Breast epithelium (tissue), 4 donors: ENCODE data around the gene AP3S2. TPM values are rescaled to one million over a fixed set of nuclear protein-coding genes. Genes with fewer than 3 reads are reported as not detected.
"Not testable (repeated sequence)": the region's sequence is repeated elsewhere in the genome, so short reads cannot be mapped to it uniquely, and the experiment has no call there.

ENCODE experiments used
- DNase-seq, 2 donors: peaks; one replicate each; pipeline ENCODE4 v3.0.0-alpha.2; 2019; ENCODE audit warnings: low spot score in 2 of 2
- H3K27ac ChIP-seq, 2 donors: fragments of 200-600 bp; sonication (generic) in 1 of 2; one replicate each; pipeline ENCODE4 v1.5.1; 2016 to 2019; ENCODE audit warnings: mild to moderate bottlenecking in 1 of 2
- H3K27me3 ChIP-seq, 2 donors: fragments of 200-600 bp; sonication (generic) in 1 of 2; one replicate each; pipeline versions ENCODE4 v1.5.1 to v1.6.0; 2017 to 2019; ENCODE audit warnings: control low read depth in 1 of 2, mild to moderate bottlenecking in 1 of 2
- H3K36me3 ChIP-seq: fragments of 200-600 bp; one replicate; pipeline ENCODE4 v1.5.1; 2019
- H3K4me1 ChIP-seq, 2 donors: fragments of 200-600 bp; sonication (generic); one replicate each; pipeline ENCODE4 v1.5.1; 2016 to 2019; ENCODE audit warnings: control low read depth in 1 of 2
- H3K4me3 ChIP-seq, 3 donors: fragments of 200-600 bp; sonication (generic); 1 replicate in 2 of 3; 2 replicates in 1 of 3; pipeline ENCODE4 v1.5.1; 2016 to 2019; ENCODE audit warnings: mild to moderate bottlenecking in 3 of 3, moderate library complexity in 2 of 3
- H3K9me3 ChIP-seq, 2 donors: fragments of 200-600 bp; sonication (generic) in 1 of 2; one replicate each; pipeline ENCODE4 v1.5.1; 2016 to 2019; ENCODE audit warnings: control low read depth in 1 of 2
- POLR2A ChIP-seq: fragments of 450-650 bp; IDR thresholded peaks from one replicate; pipeline ENCODE4 v1.6.1; 2016; ENCODE audit warnings: antibody characterized with exemption, mild to moderate bottlenecking, moderate library complexity
- POLR2AphosphoS5 ChIP-seq, 3 donors: sonication (generic); formaldehyde crosslinking; IDR thresholded peaks; one replicate each; pipeline ENCODE4 v1.6.1; 2017; ENCODE audit warnings: antibody characterized with exemption in 3 of 3
- intact Hi-C: fragments of 100-400 bp; cut with DNase I; formaldehyde crosslinking; loops from one replicate; pipeline ENCODE4 v1.15.1; 2023; ENCODE audit warnings: low total_unique reads
- total RNA-seq, 3 donors: library from RNA; depleted of rRNA; stranded (reverse); fragments of >200 nt; gene quantifications; one replicate each; pipeline ENCODE4 v1.1.0, GENCODE V29; 2016
- TF ChIP-seq, protein P1 (sequence below), 3 donors: fragments of 450-650 bp; IDR thresholded peaks; one replicate each; pipeline ENCODE4 v1.5.1; 2016 to 2017; ENCODE audit warnings: antibody characterized with exemption in 3 of 3, mild to moderate bottlenecking in 3 of 3, moderate library complexity in 3 of 3

AP3S2 gene
- total RNA-seq, 3 donors from 2014 or later: 37.4 to 57.4 (median 52.8) TPM

DNA sequence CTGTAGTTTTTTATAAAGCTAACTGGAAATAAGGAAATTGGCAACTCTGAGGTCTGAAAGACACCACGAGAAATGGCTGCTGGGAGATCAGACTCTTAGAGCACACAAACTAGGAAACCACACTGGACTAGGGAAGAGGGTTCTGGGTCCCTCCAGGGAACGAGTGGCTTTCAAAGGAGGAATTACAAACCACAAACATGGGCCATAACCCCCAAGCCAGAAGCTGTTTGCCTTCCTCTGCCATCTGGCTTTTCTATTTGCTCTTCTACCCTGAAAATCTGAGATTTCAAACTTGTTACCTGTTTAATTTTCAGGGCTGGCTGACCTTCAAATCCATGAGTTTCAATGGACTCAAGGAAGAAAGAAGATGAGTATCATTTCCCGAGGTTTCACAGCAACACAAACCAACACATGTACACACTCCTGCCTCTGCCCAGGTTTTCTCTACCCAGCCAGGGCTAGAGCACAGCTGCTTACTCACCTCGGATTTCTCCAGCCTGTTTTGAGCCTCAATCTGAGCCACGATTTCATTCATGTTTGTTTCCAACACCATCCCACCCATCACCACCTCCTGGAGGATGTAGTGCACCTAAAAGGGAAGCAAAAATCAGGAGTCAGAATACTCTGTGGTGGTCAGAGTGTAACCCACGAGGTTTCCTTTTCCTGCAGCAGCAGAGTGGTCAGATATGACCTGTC, 56.5 kb downstream of the AP3S2 start:
- H3K4me3 ChIP-seq: peak overlapping the region in 1 of 3 donors; percentile 39
- no peaks in the 10 kb centered on the region for H3K27me3 ChIP-seq
- peaks cover 15 to 25% of the 10 kb centered on the region in 2 donors for H3K4me1 ChIP-seq
- DNase-seq: no peak
- TF ChIP-seq, protein P1, sequence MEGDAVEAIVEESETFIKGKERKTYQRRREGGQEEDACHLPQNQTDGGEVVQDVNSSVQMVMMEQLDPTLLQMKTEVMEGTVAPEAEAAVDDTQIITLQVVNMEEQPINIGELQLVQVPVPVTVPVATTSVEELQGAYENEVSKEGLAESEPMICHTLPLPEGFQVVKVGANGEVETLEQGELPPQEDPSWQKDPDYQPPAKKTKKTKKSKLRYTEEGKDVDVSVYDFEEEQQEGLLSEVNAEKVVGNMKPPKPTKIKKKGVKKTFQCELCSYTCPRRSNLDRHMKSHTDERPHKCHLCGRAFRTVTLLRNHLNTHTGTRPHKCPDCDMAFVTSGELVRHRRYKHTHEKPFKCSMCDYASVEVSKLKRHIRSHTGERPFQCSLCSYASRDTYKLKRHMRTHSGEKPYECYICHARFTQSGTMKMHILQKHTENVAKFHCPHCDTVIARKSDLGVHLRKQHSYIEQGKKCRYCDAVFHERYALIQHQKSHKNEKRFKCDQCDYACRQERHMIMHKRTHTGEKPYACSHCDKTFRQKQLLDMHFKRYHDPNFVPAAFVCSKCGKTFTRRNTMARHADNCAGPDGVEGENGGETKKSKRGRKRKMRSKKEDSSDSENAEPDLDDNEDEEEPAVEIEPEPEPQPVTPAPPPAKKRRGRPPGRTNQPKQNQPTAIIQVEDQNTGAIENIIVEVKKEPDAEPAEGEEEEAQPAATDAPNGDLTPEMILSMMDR (IDR thresholded peaks at IDR 0.05): no peak
- TF ChIP-seq POLR2AphosphoS5 (IDR thresholded peaks at IDR 0.05) (no peak), POLR2A (no peak)
- intact Hi-C loops: no loop called here
- H3K9me3 ChIP-seq: no peaks in the 10 kb centered on the region
- no peaks in the 10 kb centered on the region for H3K36me3 ChIP-seq
- peak overlapping the region; percentile 88 to 98 for H3K27ac ChIP-seq

DNA sequence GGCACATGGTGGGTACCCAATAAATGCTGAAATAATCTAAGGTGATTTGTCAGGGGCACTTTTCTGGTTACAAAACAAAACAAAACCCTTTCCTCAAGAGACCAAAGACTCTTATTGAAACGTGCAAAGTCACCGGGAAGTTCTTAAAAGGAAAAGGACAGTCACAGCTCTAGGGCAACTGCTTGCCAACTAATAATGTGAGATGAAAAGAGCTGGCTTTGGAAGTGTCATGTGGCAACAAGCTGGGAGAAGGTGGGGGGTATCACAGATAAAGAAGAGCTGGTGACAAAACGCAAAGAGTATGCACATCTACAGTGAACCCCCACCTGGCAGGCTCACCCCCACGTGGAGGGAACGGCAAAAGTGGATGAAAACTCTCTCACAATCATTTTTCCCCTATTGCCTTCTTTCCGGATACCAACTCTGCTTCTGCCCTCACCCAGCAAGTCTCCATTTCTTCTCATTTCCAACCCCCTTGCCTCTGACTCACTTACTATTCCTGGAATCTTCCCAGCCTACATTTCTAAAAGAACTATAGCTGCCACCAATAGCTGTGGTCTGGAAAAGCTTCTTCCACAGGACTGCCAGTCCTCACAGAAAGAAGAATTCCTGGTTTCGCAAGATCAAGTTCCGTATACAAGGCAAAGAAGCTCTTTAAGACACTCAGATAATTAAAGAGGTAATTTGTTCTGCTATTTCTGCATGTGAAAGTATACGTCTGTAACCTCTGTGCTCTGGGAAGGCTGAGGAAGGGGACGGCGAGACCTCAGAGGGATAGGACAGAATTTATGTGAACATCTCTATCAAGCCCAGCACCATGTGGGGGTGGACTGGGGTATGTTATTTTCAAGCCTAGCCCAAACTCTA, 57.3 kb downstream of the AP3S2 start:
- no peaks in the 10 kb centered on the region for H3K27me3 ChIP-seq
- peak overlapping the region; percentile 88 to 98 for H3K27ac ChIP-seq
- H3K4me1 ChIP-seq: peaks cover 15 to 25% of the 10 kb centered on the region in 2 donors
- intact Hi-C loops: no loop called here
- H3K9me3 ChIP-seq: no peaks in the 10 kb centered on the region
- H3K4me3 ChIP-seq: peak overlapping the region in 2 of 3 donors; percentile 5 to 39
- H3K36me3 ChIP-seq: no peaks in the 10 kb centered on the region
- TF ChIP-seq, protein P1 (IDR thresholded peaks at IDR 0.05): no peak
- TF ChIP-seq POLR2AphosphoS5 (IDR thresholded peaks at IDR 0.05): peak in 1 of 3 donors; percentile 46
- no peak for TF ChIP-seq POLR2A
- peak in 1 of 2 donors; percentile 66 for DNase-seq

- peak overlapping the region; percentile 88 to 98 for H3K27ac ChIP-seq
- no peaks in the 10 kb centered on the region for H3K27me3 ChIP-seq
- no peak overlapping the region for H3K4me3 ChIP-seq
- intact Hi-C loops: no loop called here
- H3K36me3 ChIP-seq: no peaks in the 10 kb centered on the region
- no peak for TF ChIP-seq POLR2AphosphoS5 (IDR thresholded peaks at IDR 0.05)
- no peak for TF ChIP-seq POLR2A
- TF ChIP-seq, protein P1 (IDR thresholded peaks at IDR 0.05): no peak
- H3K9me3 ChIP-seq: no peaks in the 10 kb centered on the region
- DNase-seq: peak in 1 of 2 donors; percentile 50
- H3K4me1 ChIP-seq: peaks cover 15 to 25% of the 10 kb centered on the region in 2 donors
Measured at GRCh38 chr15:89835176-89835564, 58.6 kb downstream of the AP3S2 start.

- intact Hi-C loops: not testable (repeated sequence)
Measured at GRCh38 chr15:89834465-89835175, 59.2 kb downstream of the AP3S2 start.

GRCh38 chr15:89833966-89834365, 59.8 kb downstream of the AP3S2 start:
- intact Hi-C loops: loop anchor here (2.0 kb wide), 1 partner anchor 29 kb away; no protein-coding TSS in a partner anchor
- H3K36me3 ChIP-seq: no peaks in the 10 kb centered on the region

More at GRCh38 chr15:89834465-89835175, 59.2 kb downstream of the AP3S2 start:
- H3K27ac ChIP-seq: peak overlapping the region; percentile 88 to 98
- peaks cover 15 to 25% of the 10 kb centered on the region in 2 donors for H3K4me1 ChIP-seq
- not testable (repeated sequence) for H3K9me3 ChIP-seq, DNase-seq, H3K4me3 ChIP-seq, H3K27me3 ChIP-seq, H3K36me3 ChIP-seq

More at GRCh38 chr15:89833966-89834365, 59.8 kb downstream of the AP3S2 start:
- TF ChIP-seq POLR2AphosphoS5 (IDR thresholded peaks at IDR 0.05) (no peak), POLR2A (no peak)
- TF ChIP-seq, protein P1 (IDR thresholded peaks at IDR 0.05): no peak
- Histone ChIP-seq H3K27me3 (no peaks in the 10 kb centered on the region), H3K4me3 (no peak overlapping the region), H3K9me3 (no peaks in the 10 kb centered on the region), H3K27ac (peak overlapping the region; percentile 88 to 98), H3K4me1 (peaks cover 15 to 20% of the 10 kb centered on the region in 2 donors)
- DNase-seq: no peak
